NCI-H187 (cell line): ENCODE measurements around the gene CHMP5.

Experiments used
- DNase-seq, 2 experiments: peaks; one replicate each; lab custom pipeline; 2025; lab: John Stamatoyannopoulos, UW

CHMP5 gene

DNA sequence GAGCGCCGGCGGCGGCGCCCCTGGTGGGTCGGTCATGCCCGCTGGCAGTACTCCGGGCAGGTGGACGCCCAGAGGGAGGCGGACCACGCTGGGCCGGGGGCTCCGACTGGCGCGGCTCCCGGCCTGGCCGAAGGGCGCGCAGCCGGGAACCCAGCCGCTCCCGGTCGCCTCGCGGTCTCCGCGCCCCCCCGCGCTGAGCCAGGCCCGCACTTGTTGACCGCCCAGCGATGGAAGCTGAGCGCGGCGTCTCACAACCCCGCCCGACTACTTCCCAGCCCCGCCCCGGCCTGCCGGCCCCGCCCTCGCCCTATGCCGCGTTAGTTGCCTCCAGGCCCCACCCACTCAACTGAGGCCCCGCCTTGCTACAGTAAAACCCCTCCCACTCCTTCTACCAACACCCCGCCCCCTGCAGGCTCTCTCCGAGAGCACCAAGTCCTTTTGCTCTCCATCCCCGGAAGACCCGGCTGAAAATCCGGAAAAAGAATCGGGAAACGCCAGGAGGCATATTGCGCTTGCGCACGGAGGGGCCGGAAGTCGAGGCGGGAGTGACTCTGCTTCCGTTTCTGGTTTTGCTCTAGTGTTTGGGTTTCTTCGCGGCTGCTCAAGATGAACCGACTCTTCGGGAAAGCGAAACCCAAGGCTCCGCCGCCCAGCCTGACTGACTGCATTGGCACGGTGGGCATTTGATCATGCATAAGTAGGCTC is at the start of gene CHMP5, which contains the start of gene BAG1:
CHMP5 (plus strand) TSS at position 577 of the 705 bp plus-strand sequence; CDS start at position 607, 30 bp downstream.
BAG1 (minus strand) TSS at position 236 of the 705 bp plus-strand sequence.
- DNase-seq: peak; percentile 93 to 94

DNA sequence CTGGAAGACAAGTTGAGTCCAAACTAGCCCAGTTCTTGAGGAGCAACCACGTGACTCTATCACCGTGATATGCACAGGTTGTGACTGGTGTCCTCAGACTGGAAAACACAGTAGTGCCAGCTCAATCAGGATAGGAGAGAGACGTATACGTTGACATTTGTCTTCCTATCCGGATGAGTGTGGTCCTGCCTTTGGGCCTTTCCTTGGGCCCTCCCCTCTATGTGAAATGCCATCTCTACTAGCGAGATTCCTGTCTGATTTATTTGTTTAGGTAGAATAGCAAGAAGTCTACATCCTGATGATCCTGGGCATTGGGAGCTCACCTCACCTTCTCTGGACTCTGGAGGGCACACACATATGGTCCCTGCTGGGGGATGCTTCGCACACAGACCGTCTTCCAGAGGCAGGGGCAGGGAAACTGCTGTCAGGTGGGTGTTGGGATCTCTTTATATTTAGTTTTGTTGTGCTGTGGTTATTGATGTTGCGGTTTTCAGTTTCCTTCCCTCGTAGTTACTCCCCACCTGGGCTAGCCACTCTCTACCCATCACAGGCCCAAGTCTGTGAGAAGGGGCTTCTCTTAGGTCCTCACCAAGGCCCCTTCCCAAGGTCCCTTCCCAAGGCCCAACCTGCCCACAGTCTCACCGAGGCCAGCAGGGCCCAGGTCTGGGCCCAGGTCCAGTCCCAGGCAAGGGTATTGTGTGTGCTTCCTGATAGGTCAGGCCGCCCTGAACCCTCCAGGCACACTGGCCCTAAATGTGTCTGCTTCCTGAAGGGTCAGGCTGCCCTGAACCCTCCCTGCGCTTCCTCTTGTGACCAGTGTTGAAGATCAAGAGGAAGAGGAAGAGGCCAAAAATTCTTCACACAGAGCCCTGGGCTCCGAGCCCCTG is 43.9 kb upstream of the CHMP5 start:
- DNase-seq: no peak

DNA sequence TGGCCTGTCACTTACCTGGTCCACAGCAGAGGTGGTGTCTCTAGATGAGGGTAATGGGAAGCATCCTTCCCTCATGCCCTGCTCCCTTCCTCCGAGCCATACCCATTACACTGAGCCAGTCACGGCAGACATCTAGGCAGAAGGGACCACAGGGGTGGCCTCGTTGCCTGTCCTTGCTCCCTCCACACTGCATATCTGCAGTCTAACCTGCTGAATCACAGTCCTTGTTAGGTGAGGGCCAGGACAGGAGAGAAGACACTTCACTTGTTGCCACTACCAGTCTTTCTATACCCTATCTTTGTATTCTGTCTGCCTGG is 43.3 kb upstream of the CHMP5 start:
- DNase-seq: no peak

DNA sequence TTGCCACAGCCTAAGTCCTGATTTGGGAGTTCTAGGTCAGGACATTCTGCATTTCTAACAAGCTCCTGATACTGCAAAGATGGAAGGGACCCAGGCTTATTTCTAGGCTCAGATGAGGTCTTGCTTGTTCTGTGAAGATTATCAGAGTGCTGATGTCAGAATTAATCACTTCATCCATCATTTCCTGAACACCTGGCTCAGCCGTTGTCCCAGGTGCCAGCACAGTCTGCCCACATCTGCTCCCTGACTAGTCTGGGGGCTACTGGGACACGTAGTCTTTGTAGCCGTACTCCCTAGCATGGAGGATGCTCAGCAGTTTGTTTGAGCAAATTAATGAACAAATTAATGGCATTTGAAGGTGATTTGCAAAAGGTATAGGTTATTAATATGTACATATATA is 42.8 kb upstream of the CHMP5 start:
- DNase-seq: no peak

DNA sequence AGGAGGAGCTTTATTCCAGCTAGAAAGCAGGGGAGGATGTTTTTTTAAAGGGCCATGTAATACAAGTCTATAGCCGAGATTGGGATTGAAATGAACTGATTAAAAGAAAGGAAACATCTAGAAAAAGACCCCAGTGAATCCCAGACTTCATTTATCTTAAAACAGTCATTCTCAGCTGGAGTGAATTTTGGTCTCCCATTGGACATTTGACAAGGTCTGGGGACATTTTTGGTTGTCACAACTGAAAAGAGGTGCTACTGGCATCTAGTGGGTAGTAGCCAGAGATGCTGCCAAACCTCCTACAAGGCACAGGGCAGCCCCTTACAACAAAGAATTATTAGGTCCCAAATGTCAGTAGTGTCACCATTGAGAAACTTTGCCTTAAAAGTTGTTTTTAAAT is 41.2 kb upstream of the CHMP5 start:
- DNase-seq: no peak

DNA sequence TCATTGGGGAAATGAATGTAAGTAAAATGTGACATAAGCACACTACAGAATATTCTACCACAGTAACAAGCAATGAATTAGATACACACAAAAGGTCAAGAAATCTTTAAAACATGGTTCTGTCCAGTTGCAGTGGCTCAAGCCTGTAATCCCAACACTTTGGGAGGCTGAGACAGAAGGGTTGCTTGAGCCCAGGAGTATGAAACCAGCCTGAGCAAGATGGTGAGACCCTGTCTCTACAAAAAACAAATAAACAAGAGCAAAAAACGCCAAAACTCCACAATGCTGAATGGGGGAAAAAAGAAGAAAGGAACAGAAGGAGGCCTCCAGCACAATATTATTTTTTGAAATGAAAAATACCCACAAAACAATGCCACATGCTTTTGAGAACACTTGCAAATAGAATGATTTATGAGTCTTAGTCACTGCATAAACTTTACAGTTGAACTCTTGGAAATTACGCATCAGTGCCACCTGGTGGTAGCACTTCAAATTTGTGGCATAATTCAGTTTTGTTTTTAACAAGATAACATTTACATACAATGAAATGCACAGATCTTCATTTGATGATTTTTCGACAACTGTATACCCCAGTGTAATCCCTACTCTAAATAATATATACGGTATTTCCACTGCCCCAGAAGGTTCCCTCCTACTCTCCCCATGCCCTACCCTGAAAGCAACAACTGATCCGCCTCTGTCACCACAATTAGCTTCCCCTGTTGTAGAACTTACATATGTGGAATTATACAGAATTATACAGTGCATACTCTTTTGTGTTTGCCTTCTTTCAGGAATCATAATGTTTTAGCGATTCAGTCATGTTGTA is 39.3 kb upstream of the CHMP5 start:
- DNase-seq: peak in 1 of 2 experiments; percentile 17

DNA sequence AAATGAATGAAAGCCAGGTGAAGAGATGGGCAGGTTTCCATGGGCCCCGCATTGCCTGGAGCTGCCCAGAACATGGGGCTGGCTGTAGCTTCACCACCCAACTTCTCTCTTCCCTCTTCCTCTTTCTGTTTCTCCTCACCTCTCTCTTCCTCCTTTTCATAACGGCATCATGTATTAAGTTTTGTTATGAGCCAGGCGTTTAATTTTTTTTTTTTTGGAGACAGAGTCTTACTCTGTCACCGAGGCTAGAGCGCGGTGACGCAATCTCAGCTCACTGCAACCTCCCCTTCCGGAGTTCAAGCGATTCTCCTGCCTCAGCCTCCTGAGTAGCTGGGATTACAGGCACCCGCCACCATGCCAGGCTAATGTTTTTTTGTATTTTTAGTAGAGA is 37.8 kb upstream of the CHMP5 start:
- DNase-seq: no peak

DNA sequence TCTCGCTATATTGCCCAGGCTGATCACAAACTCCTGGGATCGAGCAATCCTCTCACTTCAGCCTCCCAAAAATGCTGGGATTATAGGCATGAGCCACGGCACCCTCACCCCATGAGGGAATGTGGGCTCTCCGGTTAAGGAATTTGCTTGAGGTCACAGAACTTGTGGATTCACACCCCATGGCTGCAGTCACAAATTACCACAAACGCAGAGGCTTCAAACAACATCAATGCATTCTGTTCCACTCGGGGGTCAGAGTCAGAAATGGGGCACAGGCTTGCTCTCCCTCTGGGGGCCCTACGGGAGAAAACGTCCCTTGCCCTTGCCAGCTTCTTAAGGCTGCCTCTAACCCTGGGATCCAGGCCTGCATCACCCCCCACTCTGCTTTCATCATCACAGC is 37.1 kb upstream of the CHMP5 start:
- DNase-seq: no peak

DNA sequence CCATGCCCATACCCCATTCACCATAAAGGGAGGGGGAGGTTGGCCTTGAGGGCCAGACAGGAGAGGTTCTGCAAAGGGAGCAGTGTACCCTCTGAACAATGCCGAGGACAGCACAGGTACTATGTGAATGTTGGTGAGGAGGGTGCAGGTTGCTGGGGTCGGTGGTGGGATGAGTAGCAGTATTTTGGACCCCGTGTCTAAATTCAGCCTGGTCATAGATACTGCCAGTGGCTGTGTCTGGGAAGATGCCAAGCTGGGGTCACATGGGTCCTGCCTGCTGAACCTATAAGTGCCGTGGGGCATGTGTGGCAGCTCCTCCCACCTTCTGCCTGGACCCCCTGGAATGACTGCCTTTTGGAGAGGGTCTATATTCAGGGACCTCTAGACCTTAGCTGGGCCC is 36.2 kb upstream of the CHMP5 start:
- no peak for DNase-seq

DNA sequence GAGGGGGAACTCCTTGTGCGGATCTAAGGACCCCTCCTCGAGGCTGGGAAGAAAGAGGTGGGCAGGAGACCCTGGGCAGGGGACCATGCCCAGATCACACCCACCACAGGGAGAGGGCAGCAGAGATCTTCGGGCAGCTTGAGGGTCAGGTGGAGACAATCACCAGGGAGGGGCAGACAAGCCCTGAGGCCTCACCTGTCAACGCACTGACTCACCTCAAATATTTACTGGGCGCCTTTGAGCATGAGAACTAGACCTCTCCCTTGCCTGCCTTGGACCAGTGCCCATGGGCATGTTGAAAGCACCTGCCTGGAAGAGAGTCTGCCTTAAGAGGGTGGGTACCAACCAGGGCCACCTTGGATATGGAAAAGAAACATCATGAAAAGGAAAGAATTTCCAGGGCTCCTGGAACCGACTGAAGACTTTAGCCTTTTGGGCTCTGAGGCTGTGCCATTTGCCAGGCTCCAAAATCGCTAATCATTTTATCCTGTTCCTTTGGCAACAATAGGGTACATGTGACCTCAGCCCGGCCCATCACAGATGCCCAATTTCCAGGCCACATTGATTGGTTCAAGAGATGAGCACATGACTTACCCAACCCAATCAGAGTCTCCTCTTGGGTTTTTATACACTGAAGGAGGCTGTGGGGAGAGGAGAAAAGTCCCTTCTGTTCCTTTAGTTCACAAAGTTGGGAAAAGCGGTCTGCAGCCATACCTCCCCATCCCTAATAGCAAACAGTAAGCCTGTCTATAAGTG is 35.3 kb upstream of the CHMP5 start:
- DNase-seq: no peak

DNA sequence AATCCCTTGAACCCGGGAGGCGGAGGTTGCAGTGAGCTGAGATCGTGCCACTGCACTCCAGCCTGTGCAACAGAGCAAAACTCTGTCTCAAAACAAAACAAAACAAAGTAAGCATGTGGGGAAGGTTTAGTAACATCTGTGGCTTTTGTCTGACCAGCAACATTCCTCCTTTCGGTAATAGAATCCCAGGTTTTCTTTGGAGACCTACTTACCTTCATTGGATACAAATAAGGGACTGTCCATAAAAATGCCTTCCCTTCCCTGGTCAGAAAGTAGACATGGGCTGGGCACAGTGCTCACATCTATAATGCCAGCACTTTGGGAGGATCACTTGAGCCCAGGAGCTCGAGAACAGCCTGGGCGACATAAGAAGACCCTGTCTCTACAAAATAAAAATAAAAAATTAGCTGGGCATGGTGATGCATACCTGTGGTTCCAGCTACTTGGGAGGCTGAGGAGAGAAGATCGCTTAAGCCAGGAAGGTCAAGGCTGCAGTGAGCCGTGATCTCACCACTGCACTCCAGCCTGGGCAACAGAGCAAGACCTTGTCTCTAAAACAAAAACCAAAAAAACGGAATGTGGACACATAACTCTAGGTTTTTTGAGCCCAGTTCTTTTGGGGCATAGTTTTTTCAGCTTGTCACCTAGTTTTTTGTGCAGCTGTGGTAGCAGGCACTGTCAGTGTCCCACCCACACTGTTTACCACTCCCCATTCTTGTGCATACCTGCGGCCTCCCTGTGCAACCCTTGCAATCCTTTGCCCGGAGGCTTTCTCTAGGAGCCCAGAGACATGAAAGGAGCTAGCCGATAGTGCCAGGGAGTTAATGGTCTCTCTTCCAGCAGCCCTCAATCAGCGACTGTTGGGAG is 33.9 kb upstream of the CHMP5 start:
- DNase-seq: no peak

DNA sequence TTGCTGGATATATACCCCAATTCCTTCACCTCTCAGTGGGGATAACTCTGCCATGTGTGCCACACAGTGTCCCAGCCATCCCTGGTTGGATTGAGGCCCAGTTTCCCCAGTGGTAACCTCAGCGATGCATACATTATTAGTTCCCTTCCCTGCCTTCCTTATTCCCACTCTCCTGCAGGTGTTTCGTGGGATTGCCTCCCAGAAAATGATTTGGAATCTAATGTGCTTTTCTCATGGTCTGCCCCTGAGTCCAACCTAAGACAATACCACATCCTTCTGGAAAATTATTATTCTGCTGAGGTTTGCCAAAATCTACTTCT is 33.3 kb upstream of the CHMP5 start:
- no peak for DNase-seq

DNA sequence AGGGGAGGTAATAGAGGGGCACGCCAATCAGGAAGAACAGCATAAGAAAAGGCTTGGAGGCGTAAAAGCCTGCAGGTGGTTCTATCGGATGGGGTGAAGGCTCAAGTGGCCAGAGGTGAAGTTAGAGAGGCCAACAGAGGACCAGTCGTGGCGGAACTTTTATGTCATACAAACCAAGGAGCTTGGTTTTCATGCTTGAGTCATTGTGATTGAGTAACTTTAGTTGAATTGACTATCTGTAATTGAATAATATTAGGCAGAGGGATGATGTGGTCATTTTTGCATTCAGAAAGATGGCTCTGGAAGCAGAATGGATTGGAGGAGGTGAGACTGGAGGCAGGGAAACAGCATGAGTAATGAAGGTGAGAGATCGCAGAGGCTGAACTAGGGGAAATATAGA is 32.0 kb upstream of the CHMP5 start:
- no peak for DNase-seq

DNA sequence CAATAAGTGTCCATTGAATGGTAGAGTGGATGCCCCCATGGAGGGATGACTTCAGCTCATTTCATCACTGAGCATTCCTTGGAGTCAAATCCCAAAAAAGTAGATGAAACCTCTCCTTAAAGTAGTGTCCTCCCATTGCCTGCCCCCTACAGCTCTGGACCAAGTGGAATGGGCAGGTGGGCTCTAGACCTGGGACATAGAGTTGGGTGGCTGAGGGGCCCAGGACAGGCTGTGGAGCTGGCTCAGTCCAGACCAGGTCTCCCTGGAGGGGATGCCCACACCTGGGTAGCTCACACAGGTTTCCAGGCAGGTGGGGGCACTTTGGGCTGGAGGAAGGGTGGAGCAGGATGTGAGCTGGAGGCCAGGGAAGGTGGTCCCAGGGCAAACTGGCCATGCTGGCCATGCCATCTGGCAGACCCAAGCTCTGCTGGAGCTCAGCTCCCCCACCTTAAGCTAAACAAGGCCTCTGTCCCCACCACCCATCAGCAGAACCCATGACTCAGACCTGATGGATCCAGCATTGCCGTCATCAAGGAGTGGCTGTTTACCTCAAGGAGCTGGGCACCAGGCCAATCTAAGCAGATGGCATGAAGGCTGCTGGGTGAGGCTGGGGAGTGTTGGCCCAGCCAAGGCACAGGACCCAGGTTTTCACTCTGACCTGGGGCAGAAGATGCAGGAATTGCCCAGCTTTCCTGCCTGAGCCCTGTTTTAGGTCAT is 31.1 kb upstream of the CHMP5 start:
- DNase-seq: no peak

DNA sequence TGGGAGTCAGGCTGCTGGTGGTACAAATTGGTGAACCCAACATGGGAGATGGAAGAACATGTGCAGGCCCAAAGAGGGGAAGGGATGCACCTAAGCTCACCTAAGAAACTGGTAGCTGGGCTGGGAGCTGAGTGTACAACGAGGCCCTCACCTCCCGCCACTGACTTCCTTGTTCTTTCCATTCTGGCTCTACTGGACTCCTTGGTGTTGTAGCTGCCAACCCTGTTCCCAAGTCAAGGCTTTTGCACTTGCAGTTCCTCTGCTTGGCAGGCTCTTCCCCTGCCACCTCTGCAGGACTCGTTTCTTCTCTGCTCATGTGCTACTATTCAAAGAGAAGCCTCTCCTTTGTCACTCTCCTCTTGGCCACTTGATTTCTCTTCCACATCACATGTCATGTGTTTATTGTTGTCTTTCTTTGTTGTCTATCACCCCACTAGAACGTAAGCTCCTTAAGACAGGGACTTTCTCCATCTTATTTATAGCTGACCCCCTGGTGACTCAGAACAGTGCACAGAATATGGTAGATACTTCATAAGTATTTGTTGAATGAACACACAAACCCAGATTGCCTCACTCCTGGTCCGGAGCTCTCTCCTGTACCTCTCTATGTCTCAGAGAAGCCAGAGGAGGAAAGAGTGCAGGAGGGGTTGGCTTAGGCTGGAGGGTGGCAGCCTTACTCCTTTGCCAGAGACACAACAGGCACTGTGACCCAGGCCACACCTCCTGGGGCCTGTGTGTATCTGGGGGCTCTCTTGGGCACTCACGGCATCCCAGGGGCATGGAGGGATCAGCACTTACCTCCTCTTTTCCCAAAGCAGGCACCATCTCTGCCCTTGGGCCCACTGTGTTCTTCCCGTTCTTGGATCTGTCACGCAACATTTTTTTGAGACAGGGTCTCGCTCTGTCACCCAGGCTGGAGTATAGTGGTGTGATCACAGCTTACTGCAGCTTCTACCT is 30.1 kb upstream of the CHMP5 start:
- DNase-seq: no peak

DNA sequence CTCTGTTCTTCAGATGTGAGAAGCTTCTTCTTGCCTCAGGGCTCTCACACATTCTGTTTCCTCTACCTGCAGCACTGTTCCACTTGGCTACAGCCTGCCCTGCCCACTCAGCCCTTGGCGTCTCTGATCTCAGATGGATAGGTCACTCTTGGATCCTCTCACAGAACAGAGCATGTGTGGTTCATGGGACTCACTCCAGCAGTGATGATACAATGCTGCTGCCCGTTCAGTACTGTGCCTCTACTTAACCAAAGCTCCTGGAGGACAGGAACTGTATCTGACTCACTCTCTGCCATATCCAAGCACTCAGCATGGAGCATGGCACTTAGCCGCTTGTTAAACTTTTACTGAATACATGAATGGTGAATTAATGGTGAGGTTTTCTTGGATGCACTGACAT is 28.3 kb upstream of the CHMP5 start:
- DNase-seq: no peak

DNA sequence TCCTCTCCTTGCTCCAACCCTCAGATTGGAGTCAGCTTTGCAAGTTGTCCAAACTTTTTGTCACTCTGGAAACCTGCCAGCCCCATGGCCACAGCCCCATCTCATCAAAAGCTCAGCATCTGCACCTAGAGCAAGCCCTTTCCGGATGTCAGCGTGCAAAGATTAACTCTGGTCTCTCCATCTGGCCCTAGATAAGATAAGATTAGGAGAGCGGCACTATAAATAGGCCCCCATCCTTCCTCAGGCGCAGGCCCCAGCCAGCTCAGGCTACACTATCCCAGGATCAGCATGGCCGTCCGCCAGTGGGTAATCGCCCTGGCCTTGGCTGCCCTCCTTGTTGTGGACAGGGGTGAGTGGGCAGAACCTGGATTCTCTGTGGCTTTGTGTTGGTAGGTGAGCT is 24.9 kb upstream of the CHMP5 start, which contains the start of gene SPINK4:
SPINK4 (plus strand) TSS at position 247 of the 400 bp plus-strand sequence; CDS start at position 289, 42 bp downstream.
- no peak for DNase-seq

DNA sequence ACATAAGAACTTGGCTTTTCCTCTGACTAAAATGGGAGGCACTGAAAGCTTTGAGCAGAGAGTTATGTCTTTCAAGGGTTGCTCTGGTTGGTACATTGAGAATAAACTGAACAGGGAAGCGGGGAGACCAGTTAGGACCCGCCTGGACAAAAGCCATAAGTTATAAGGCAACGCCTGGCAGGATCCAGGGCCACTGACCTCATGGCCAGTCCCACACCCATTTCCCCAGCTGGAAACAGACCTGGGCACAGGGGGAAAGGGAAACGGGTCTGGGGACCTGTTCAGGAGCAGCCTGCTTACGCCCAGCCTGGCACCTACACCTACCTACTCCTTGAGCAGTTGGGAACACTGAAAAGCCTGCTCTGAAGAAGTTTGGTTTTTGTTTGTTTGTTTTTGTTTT is 23.6 kb upstream of the CHMP5 start:
- DNase-seq: no peak

DNA sequence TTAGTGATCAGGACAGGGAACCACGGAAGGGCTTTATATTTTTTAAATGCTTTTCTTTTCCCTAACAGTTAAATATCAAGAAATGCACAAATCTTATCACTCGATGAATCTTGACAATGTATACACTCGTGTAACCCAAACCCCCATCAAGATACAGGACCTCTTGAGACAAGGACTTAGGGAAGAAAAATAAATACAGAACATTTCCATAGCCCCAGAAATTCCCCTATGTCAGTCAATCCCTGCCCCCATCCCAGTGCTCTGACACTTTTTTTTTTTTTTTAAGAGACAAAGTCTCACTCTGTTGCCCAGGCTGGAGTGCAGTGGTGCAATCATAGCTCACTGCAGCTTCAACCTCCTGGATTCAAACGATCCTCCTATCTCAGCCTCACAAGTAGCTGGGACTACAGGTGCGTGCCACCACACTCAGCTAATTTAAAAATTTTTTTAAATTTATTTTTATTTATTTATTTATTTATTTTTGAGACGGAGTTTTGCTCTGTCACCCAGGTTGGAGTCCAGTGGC is 22.2 kb upstream of the CHMP5 start:
- DNase-seq: no peak
